Medulla oblongata (tissue), 1 donor: ENCODE results near the gene RNF149.
A peak's percentile ranks its signal among the peaks of the same experiment; 100 is the strongest.
"Not testable (repeated sequence)": the region's sequence is repeated elsewhere in the genome, so short reads cannot be mapped to it uniquely, and the experiment has no call there.

ENCODE experiments used
- DNase-seq: peaks from one replicate; pipeline ENCODE4 v3.0.0-alpha.2; 2015; ENCODE audit errors: extremely low spot score

The RNF149 gene

GRCh38 chr2:101308432-101309210 lies at the start of gene RNF149:
Gene RNF149 (minus strand): TSS chr2:101308701. CDS start chr2:101308588, 113 bp downstream.
- DNase-seq, result peak; percentile 92

- no peak for DNase-seq
These were observed 48.9 kb upstream of the RNF149 start for GRCh38 chr2:101357376-101357775.

GRCh38 chr2:101356521-101356920 lies 48.0 kb upstream of the RNF149 start:
- DNase-seq, result no peak

GRCh38 chr2:101356055-101356454 lies 47.6 kb upstream of the RNF149 start:
- no peak for DNase-seq

GRCh38 chr2:101355401-101356054 lies 47.0 kb upstream of the RNF149 start:
- no peak for DNase-seq

GRCh38 chr2:101354420-101355311 lies 46.2 kb upstream of the RNF149 start:
- no peak for DNase-seq

GRCh38 chr2:101352631-101353030 lies 44.1 kb upstream of the RNF149 start:
- DNase-seq, result not testable (repeated sequence)

- no peak for DNase-seq
These were observed 42.7 kb upstream of the RNF149 start for GRCh38 chr2:101351207-101351606.

GRCh38 chr2:101349893-101350662 lies 41.6 kb upstream of the RNF149 start:
- DNase-seq, result peak; percentile 66

GRCh38 chr2:101348883-101349282 lies 40.4 kb upstream of the RNF149 start:
- no peak for DNase-seq

- no peak for DNase-seq
These were observed 38.4 kb upstream of the RNF149 start for GRCh38 chr2:101346909-101347308.

- peak; percentile 75 for DNase-seq
These were observed 35.6 kb upstream of the RNF149 start for GRCh38 chr2:101344137-101344536.

- no peak for DNase-seq
These were observed 34.1 kb upstream of the RNF149 start for GRCh38 chr2:101342625-101343008.

- DNase-seq, result peak; percentile 83
These were observed 33.6 kb upstream of the RNF149 start for GRCh38 chr2:101341901-101342624.

GRCh38 chr2:101341421-101341820 lies 32.9 kb upstream of the RNF149 start:
- DNase-seq, result no peak

- peak; percentile 42 for DNase-seq
These were observed 31.6 kb upstream of the RNF149 start for GRCh38 chr2:101340141-101340551.

- no peak for DNase-seq
These were observed 30.9 kb upstream of the RNF149 start for GRCh38 chr2:101339266-101339880.

GRCh38 chr2:101337877-101338276 lies 29.4 kb upstream of the RNF149 start:
- no peak for DNase-seq

- no peak for DNase-seq
These were observed 24.6 kb upstream of the RNF149 start for GRCh38 chr2:101332885-101333766.
